Measurements from ENCODE around the gene PRDM10.
A peak's percentile ranks its signal among the peaks of the same experiment; 100 is the strongest.

Gene PRDM10

DNA sequence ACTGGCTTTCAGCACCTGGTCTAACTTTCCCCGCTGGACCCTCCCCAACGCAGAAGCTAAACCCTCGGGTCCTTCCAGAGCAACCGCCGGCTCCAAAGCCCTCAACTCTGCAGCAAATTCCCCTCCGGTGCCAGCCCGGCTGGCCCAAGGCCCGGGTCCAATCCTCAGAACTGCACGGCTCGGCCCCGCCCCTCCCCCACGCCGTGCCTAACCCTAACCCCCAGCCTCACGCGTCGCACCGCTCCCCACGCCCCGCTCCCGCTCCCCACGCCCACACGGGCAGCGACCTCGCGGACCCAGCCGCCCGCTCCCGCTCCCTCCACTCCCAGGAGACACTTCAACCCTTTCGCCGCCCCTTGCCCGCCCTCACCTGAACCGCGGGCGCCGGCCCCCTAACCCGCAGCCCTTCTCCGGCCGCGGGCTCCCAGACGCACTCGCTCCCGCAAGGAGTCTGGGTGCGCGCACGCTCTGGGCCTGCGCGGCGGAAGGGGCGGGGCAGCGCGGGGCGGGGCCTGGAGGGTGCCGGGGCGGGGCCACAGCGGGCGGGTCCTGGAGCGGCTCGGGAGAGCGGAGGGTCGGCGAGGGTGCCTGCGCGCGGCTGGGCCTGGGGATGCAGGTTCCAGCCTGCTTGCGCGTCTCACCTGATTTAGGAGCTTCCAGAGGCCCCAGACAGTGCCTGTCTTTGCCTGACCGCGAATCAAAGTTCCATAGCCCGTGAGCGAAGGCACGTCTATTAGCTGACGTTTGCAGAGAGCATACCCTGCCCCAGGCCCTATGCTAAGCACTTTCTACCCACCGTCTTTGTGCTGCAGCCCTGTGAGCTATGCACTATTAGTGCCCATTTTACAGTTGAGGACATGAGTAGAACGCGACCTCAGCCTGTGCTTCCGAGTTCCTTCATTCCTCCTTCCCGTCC lies 107.3 kb downstream of the PRDM10 start, which contains the start of gene NFRKB:
NFRKB (minus strand) TSS at position 453 of the 916 bp plus-strand sequence. CDS start 2,729 bp downstream, outside the sequence.
- no peak within 1 kb of the TSS for H2AFZ ChIP-seq (ENCODE audit: low read length)
- H3K9ac ChIP-seq (ENCODE audit: low read length) = peak within 1 kb of the TSS; percentile 78

GRCh38 chr11:129894278-129895125 lies 108.1 kb downstream of the PRDM10 start:
- H3K9ac ChIP-seq (ENCODE audit: low read length) = peak overlapping the region; percentile 78
- H3K9me3 ChIP-seq (ENCODE audit: low read length) = no peaks in the 10 kb centered on the region
- H3K4me3 ChIP-seq (ENCODE audit: low read depth, low read length, poor library complexity, severe bottlenecking) = peak overlapping the region; percentile 83
- TF ChIP-seq EZH2 (IDR thresholded peaks at IDR 0.05; ENCODE audit: borderline replicate concordance, low read length) = no peak
- no peak for TF ChIP-seq CTCF (IDR thresholded peaks at IDR 0.05; ENCODE audit: low read length)
- peak overlapping the region; percentile 64 for H3K4me2 ChIP-seq (ENCODE audit: low read length)
- no peaks in the 10 kb centered on the region for H3F3A ChIP-seq (ENCODE audit: insufficient read depth, low read length)
- peaks cover 14% of the 10 kb centered on the region for H3K79me2 ChIP-seq (ENCODE audit: insufficient read depth, low read length)
- H3K9me2 ChIP-seq (ENCODE audit: low read depth, low read length) = no peaks in the 10 kb centered on the region
- no peak overlapping the region for H2AFZ ChIP-seq (ENCODE audit: low read length)
- H3K4me1 ChIP-seq (ENCODE audit: insufficient read depth, low read length, severe bottlenecking) = peaks cover 18% of the 10 kb centered on the region
- H3K27me3 ChIP-seq (ENCODE audit: insufficient read depth, low read length) = no peaks in the 10 kb centered on the region
- H3K27ac ChIP-seq (ENCODE audit: low read depth, low read length, poor library complexity, severe bottlenecking) = no peak overlapping the region
- H3K36me3 ChIP-seq (ENCODE audit: insufficient read depth, low read length) = peaks cover 42% of the 10 kb centered on the region
- no peaks in the 10 kb centered on the region for H4K20me1 ChIP-seq (ENCODE audit: insufficient read depth, low read length)

More for the DNA sequence above, 107.3 kb downstream of the PRDM10 start, which contains the start of gene NFRKB:
- Histone ChIP-seq H3K4me2 (ENCODE audit: low read length) (peak within 1 kb of the TSS; percentile 64), H3K9me3 (ENCODE audit: low read length) (no peaks in the 10 kb centered on the region), H3K27me3 (ENCODE audit: insufficient read depth, low read length) (no peaks in the 10 kb centered on the region), H3K4me1 (ENCODE audit: insufficient read depth, low read length, severe bottlenecking) (peaks cover 18% of the 10 kb centered on the region), H3K79me2 (ENCODE audit: insufficient read depth, low read length) (peaks cover 14% of the 10 kb centered on the region), H3K4me3 (ENCODE audit: low read depth, low read length, poor library complexity, severe bottlenecking) (peak within 1 kb of the TSS; percentile 83), H3K9me2 (ENCODE audit: low read depth, low read length) (no peaks in the 10 kb centered on the region), H3K36me3 (ENCODE audit: insufficient read depth, low read length) (peaks cover 41% of the 10 kb centered on the region), H4K20me1 (ENCODE audit: insufficient read depth, low read length) (no peaks in the 10 kb centered on the region), H3K27ac (ENCODE audit: low read depth, low read length, poor library complexity, severe bottlenecking) (peak within 1 kb of the TSS; percentile 64), H3F3A (ENCODE audit: insufficient read depth, low read length) (no peaks in the 10 kb centered on the region)
- no peak for TF ChIP-seq EZH2 (IDR thresholded peaks at IDR 0.05; ENCODE audit: borderline replicate concordance, low read length)
- peak; percentile 8; the same call in 1 of the 2 replicates for TF ChIP-seq CTCF (IDR thresholded peaks at IDR 0.05; ENCODE audit: low read length)

- Histone ChIP-seq H3F3A (ENCODE audit: insufficient read depth, low read length) (no peaks in the 10 kb centered on the region), H3K9me3 (ENCODE audit: low read length) (no peaks in the 10 kb centered on the region), H3K9ac (ENCODE audit: low read length) (no peak overlapping the region), H3K27me3 (ENCODE audit: insufficient read depth, low read length) (no peaks in the 10 kb centered on the region), H4K20me1 (ENCODE audit: insufficient read depth, low read length) (no peaks in the 10 kb centered on the region), H3K4me1 (ENCODE audit: insufficient read depth, low read length, severe bottlenecking) (no peaks in the 10 kb centered on the region), H3K4me2 (ENCODE audit: low read length) (no peak overlapping the region), H2AFZ (ENCODE audit: low read length) (no peak overlapping the region), H3K9me2 (ENCODE audit: low read depth, low read length) (no peaks in the 10 kb centered on the region), H3K27ac (ENCODE audit: low read depth, low read length, poor library complexity, severe bottlenecking) (no peak overlapping the region), H3K4me3 (ENCODE audit: low read depth, low read length, poor library complexity, severe bottlenecking) (no peak overlapping the region), H3K36me3 (ENCODE audit: insufficient read depth, low read length) (peaks cover 87% of the 10 kb centered on the region), H3K79me2 (ENCODE audit: insufficient read depth, low read length) (no peaks in the 10 kb centered on the region)
- TF ChIP-seq EZH2 (IDR thresholded peaks at IDR 0.05; ENCODE audit: borderline replicate concordance, low read length) (no peak), CTCF (IDR thresholded peaks at IDR 0.05; ENCODE audit: low read length) (no peak)
Measured at GRCh38 chr11:129888451-129888850, 114.2 kb downstream of the PRDM10 start.

All from OCI-LY1 (cell line).